Astrocyte (in vitro differentiated cells and primary cell): ENCODE data around the gene NUP210. TPM values are rescaled to one million over a fixed set of nuclear protein-coding genes. Genes with fewer than 3 reads are reported as not detected.
A peak's percentile ranks its signal among the peaks of the same experiment; 100 is the strongest.

ENCODE experiments used
- DNase-seq: peaks from one replicate; pipeline ENCODE4 v3.0.0-alpha.2; 2010; ENCODE audit warnings: low read depth
- FAIRE-seq: peaks from 2 replicates; lab custom pipeline; 2011; peaks lifted over from hg19 to GRCh38; lab: Jason Lieb, UNC
- H2AFZ ChIP-seq: 2 replicates; pipeline ENCODE4 v1.6.0; 2012; ENCODE audit warnings: low read depth, low read length, inconsistent platforms
- H3K27ac ChIP-seq: 2 replicates; pipeline ENCODE4 v1.5.1; 2011; ENCODE audit warnings: low read depth, low read length, inconsistent platforms
- H3K27me3 ChIP-seq: 2 replicates; pipeline ENCODE4 v1.6.0; 2011; ENCODE audit warnings: low read length, inconsistent platforms; ENCODE audit not compliant: insufficient read depth
- H3K36me3 ChIP-seq: 2 replicates; pipeline ENCODE4 v1.5.1; 2011; ENCODE audit warnings: low read length, inconsistent platforms; ENCODE audit not compliant: insufficient read depth
- H3K4me1 ChIP-seq: 2 replicates; pipeline ENCODE4 v1.5.1; 2011; ENCODE audit warnings: low read length, inconsistent platforms; ENCODE audit not compliant: insufficient read depth
- H3K4me2 ChIP-seq: 2 replicates; pipeline ENCODE4 v1.6.0; 2012; ENCODE audit warnings: low read length, inconsistent platforms
- H3K4me3 ChIP-seq: 2 replicates; pipeline ENCODE4 v1.5.1; 2011; ENCODE audit warnings: low read depth, mild to moderate bottlenecking, low read length, inconsistent platforms; ENCODE audit not compliant: insufficient read depth
- H3K79me2 ChIP-seq: 2 replicates; pipeline ENCODE4 v1.6.0; 2012; ENCODE audit warnings: mild to moderate bottlenecking, low read length, inconsistent platforms; ENCODE audit not compliant: insufficient read depth
- H3K9ac ChIP-seq: 2 replicates; pipeline ENCODE4 v1.6.0; 2012; ENCODE audit warnings: mild to moderate bottlenecking, low read length, inconsistent platforms
- H3K9me3 ChIP-seq: 2 replicates; pipeline ENCODE4 v1.5.1; 2012; ENCODE audit warnings: low read depth, mild to moderate bottlenecking, low read length, inconsistent platforms; ENCODE audit not compliant: insufficient read depth
- H4K20me1 ChIP-seq: 2 replicates; pipeline ENCODE4 v1.6.0; 2012; ENCODE audit warnings: low read length, inconsistent platforms; ENCODE audit not compliant: insufficient read depth
- H3K27ac Mint-ChIP-seq: one replicate; pipeline ENCODE4 v1.8.0; 2021; ENCODE audit warnings: mild to moderate bottlenecking, mixed read lengths; ENCODE audit not compliant: unreplicated experiment
- H3K27me3 Mint-ChIP-seq: one replicate; pipeline ENCODE4 v1.8.0; 2021; ENCODE audit warnings: low read depth, mixed read lengths; ENCODE audit not compliant: unreplicated experiment
- H3K36me3 Mint-ChIP-seq: one replicate; pipeline ENCODE4 v1.8.0; 2021; ENCODE audit warnings: low read depth, mixed read lengths; ENCODE audit not compliant: unreplicated experiment
- H3K4me1 Mint-ChIP-seq: one replicate; pipeline ENCODE4 v1.8.0; 2021; ENCODE audit warnings: low read depth, mixed read lengths; ENCODE audit not compliant: unreplicated experiment
- H3K4me3 Mint-ChIP-seq: one replicate; pipeline ENCODE4 v1.8.0; 2021; ENCODE audit warnings: mild to moderate bottlenecking, moderate library complexity, mixed read lengths; ENCODE audit not compliant: unreplicated experiment
- H3K9me3 Mint-ChIP-seq: one replicate; pipeline ENCODE4 v1.8.0; 2021; ENCODE audit warnings: mild to moderate bottlenecking, mixed read lengths; ENCODE audit not compliant: unreplicated experiment
- CTCF ChIP-seq: IDR thresholded peaks from 2 replicates; pipeline ENCODE4 v1.5.1; 2011; ENCODE audit warnings: low read depth, mild to moderate bottlenecking, inconsistent platforms, low read length, moderate library complexity; ENCODE audit not compliant: insufficient read depth
- EZH2 ChIP-seq: IDR thresholded peaks from 2 replicates; pipeline ENCODE4 v1.6.1; 2012; ENCODE audit warnings: mild to moderate bottlenecking, low read length, inconsistent platforms; ENCODE audit not compliant: insufficient read depth
- total RNA-seq: library from RNA; stranded (reverse); gene quantifications from 2 replicates; pipeline ENCODE4 v1.2.1, GENCODE V29; 2021

NUP210 gene
- total RNA-seq, 1 donor from 2014 or later, result 1.2 TPM

GRCh38 chr3:13300546-13301285 lies 119.4 kb downstream of the NUP210 start:
- no peak for DNase-seq
- H4K20me1 ChIP-seq, result no peaks in the 10 kb centered on the region
- H3K36me3 Mint-ChIP-seq, result no peaks in the 10 kb centered on the region
- H3K4me1 Mint-ChIP-seq, result peaks cover 12% of the 10 kb centered on the region
- H3K27ac Mint-ChIP-seq, result no peak overlapping the region
- H3K4me3 ChIP-seq, result no peak overlapping the region
- TF ChIP-seq CTCF, result no peak
- no peak for TF ChIP-seq EZH2
- no peaks in the 10 kb centered on the region for H3K36me3 ChIP-seq
- H3K27ac ChIP-seq, result no peak overlapping the region
- FAIRE-seq, result no peak
- no peak overlapping the region for H3K9ac ChIP-seq
- no peak overlapping the region for H2AFZ ChIP-seq
- no peaks in the 10 kb centered on the region for H3K9me3 Mint-ChIP-seq
- no peaks in the 10 kb centered on the region for H3K27me3 ChIP-seq
- H3K27me3 Mint-ChIP-seq, result peaks cover 13% of the 10 kb centered on the region
- no peaks in the 10 kb centered on the region for H3K79me2 ChIP-seq
- H3K4me1 ChIP-seq, result peaks cover 9% of the 10 kb centered on the region
- H3K4me2 ChIP-seq, result peak overlapping the region; percentile 47
- H3K4me3 Mint-ChIP-seq, result no peak overlapping the region
- H3K9me3 ChIP-seq, result no peaks in the 10 kb centered on the region

- H3K4me3 Mint-ChIP-seq, result no peak overlapping the region
- Histone ChIP-seq H4K20me1 (no peaks in the 10 kb centered on the region), H3K79me2 (no peaks in the 10 kb centered on the region), H3K27me3 (no peaks in the 10 kb centered on the region), H3K4me2 (no peak overlapping the region), H3K27ac (no peak overlapping the region), H2AFZ (no peak overlapping the region), H3K4me1 (peaks cover 9% of the 10 kb centered on the region), H3K36me3 (no peaks in the 10 kb centered on the region), H3K9me3 (no peaks in the 10 kb centered on the region), H3K4me3 (no peak overlapping the region), H3K9ac (no peak overlapping the region)
- H3K4me1 Mint-ChIP-seq, result peaks cover 12% of the 10 kb centered on the region
- TF ChIP-seq CTCF (no peak), EZH2 (no peak)
- peak overlapping the region; percentile 58 for H3K27ac Mint-ChIP-seq
- DNase-seq, result no peak
- FAIRE-seq, result no peak
- H3K9me3 Mint-ChIP-seq, result no peaks in the 10 kb centered on the region
- H3K27me3 Mint-ChIP-seq, result peaks cover 12% of the 10 kb centered on the region
- no peaks in the 10 kb centered on the region for H3K36me3 Mint-ChIP-seq
Observed at GRCh38 chr3:13299531-13300155, 120.5 kb downstream of the NUP210 start.

- no peak for FAIRE-seq
- no peaks in the 10 kb centered on the region for H3K79me2 ChIP-seq
- Mint-ChIP-seq H3K4me1 (peaks cover 7% of the 10 kb centered on the region), H3K4me3 (no peak overlapping the region), H3K27me3 (peaks cover 16% of the 10 kb centered on the region), H3K27ac (no peak overlapping the region), H3K9me3 (no peaks in the 10 kb centered on the region), H3K36me3 (no peaks in the 10 kb centered on the region)
- H3K4me2 ChIP-seq, result no peak overlapping the region
- no peak for TF ChIP-seq EZH2
- no peak for TF ChIP-seq CTCF
- H3K9ac ChIP-seq, result no peak overlapping the region
- H3K9me3 ChIP-seq, result no peaks in the 10 kb centered on the region
- no peak overlapping the region for H2AFZ ChIP-seq
- H3K27me3 ChIP-seq, result peaks cover 2% of the 10 kb centered on the region
- H4K20me1 ChIP-seq, result no peaks in the 10 kb centered on the region
- H3K4me3 ChIP-seq, result no peak overlapping the region
- H3K36me3 ChIP-seq, result no peaks in the 10 kb centered on the region
- H3K27ac ChIP-seq, result no peak overlapping the region
- no peak for DNase-seq
- H3K4me1 ChIP-seq, result peaks cover 4% of the 10 kb centered on the region
Observed at GRCh38 chr3:13296662-13297061, 123.5 kb downstream of the NUP210 start.
